Measurements from ENCODE around the gene KCNQ1OT1.
A peak's percentile ranks its signal among the peaks of the same experiment; 100 is the strongest.

The KCNQ1OT1 gene

GRCh38 chr11:2699531-2700414 lies at the start of gene KCNQ1OT1:
TSS of gene KCNQ1OT1 (minus strand) at chr11:2699994.
- peak; percentile 79 to 81 for DNase-seq

GRCh38 chr11:2748814-2749554 lies 49.2 kb upstream of the KCNQ1OT1 start:
- no peak for DNase-seq

DNA sequence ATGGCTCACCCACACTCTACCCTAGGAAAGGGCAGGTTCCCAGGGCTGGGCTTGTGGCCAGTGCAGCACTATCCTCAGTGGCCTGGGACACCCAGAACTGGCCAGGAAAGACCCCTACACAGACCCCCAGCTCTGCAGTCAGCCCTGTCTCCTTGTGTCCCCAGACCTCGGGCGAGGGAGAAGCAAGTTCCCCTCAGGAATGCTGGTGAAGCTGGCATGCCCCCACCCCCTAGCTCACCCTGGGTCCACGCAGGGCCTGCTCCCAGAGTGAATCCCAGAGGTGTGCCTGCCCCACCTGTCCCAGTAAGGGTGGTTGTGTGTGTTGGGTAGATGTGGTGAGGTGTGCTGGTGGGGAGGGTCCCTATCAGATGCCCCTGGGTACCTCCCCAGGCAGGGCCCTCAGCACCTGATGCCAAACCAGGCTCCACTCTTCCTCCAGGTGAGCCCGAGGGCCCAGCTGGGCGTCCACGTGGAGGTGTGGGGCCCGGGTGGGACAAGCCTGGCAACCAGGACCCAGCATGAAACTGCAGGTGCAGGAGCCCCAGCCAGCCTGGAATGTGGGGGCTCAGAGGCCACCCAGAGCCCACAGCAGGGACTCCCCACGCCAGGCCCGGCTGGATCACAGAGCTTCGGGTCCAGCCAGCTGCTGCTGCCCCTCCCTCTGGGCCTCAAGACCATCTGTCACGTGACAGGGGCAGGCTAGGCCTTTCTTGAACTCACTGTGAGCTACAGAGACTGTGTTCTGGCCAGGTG lies 48.4 kb upstream of the KCNQ1OT1 start:
- DNase-seq = no peak

GRCh38 chr11:2747248-2748027 lies 47.6 kb upstream of the KCNQ1OT1 start:
- DNase-seq = no peak

GRCh38 chr11:2746401-2747247 lies 46.8 kb upstream of the KCNQ1OT1 start:
- no peak for DNase-seq

DNA sequence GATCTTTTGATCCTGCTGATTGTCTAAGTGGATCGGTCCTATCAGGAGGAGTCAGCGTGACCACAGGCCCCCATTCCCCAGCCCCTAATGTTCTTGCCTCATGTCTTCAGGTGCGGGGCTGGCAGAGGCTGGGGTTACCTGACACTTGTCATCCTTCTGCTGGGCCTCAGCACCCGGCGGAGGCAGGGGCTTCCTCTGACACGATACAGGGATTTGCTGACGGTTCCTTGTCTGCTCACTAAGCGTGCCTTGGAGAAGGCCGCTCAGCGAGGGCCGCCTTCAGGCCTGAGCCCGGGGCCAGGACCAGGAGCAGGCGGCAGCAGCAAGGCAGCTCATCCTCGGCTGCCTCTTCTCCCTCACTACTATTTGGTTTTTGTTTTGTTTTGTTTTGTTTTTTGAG lies 45.7 kb upstream of the KCNQ1OT1 start:
- DNase-seq = no peak

DNA sequence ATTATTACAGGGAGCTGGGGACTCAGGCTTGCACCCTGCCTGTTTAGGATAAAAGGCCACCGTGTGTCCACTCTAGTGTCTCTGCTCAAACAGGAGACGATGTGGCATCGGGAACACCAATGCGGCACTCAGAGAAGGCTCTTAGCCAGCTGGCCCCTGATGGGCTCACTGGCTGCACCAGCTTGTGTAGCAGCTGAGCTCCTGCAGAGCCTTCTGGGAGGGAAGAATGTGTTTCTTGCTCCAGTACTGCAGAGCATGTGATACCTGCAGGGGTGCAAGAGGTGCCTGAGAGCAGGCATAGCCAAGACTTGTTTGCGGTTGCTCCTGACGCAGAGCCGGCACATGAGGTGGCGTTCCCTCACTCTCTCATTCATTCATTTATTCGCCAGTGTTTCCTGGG lies 44.4 kb upstream of the KCNQ1OT1 start:
- DNase-seq = no peak

GRCh38 chr11:2743427-2744110 lies 43.8 kb upstream of the KCNQ1OT1 start:
- no peak for DNase-seq

GRCh38 chr11:2742611-2743426 lies 43.0 kb upstream of the KCNQ1OT1 start:
- no peak for DNase-seq

GRCh38 chr11:2742201-2742600 lies 42.4 kb upstream of the KCNQ1OT1 start:
- DNase-seq = no peak

GRCh38 chr11:2741377-2742131 lies 41.8 kb upstream of the KCNQ1OT1 start:
- DNase-seq = no peak

DNA sequence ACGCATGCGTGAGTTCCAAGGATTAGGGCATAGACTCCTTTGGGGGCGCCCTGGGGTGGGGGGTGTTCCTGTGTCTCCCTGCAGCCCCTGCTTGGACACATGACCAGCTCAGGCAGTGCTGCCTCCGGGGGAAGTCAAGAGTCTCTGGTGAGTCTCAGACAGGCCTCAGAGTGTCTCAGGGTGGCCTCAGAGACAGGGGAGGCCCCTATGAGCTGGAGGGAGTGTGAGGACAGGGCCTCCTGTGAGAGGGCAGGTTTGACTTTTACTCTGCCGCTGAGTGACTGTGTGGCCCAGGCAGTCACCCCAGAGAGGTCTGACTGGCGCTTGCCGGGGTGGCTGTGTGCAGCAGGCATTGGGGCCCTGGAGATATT lies 41.2 kb upstream of the KCNQ1OT1 start:
- no peak for DNase-seq

- DNase-seq = no peak
Observed at GRCh38 chr11:2740275-2740940, 40.6 kb upstream of the KCNQ1OT1 start.

GRCh38 chr11:2739531-2740274 lies 39.9 kb upstream of the KCNQ1OT1 start:
- DNase-seq = no peak

GRCh38 chr11:2738551-2739431 lies 39.0 kb upstream of the KCNQ1OT1 start:
- no peak for DNase-seq

- DNase-seq = no peak
Observed at GRCh38 chr11:2737866-2738265, 38.1 kb upstream of the KCNQ1OT1 start.

GRCh38 chr11:2737226-2737590 lies 37.4 kb upstream of the KCNQ1OT1 start:
- DNase-seq = no peak
